ENCODE data around the gene FHOD1. TPM values are rescaled to one million over a fixed set of nuclear protein-coding genes. Genes with fewer than 3 reads are reported as not detected.

FHOD1 gene
- total and polyA plus RNA-seq, 9 of the 15 experiments (the other 6 are each of a cell fraction or from before 2014, with no cell fraction given) = 18.7 to 126 (median 32.3) TPM

- TF ChIP-seq SMAD4 (CRISPR knock-in tag; conservative IDR thresholded peaks at IDR 0.05) = peak; percentile 79; the same call in 1 of the 2 replicates
- no peak for TF ChIP-seq MYBL2 (IDR thresholded peaks at IDR 0.05; ENCODE audit: low read depth)
- TF ChIP-seq MYBL2 (CRISPR knock-in tag; IDR thresholded peaks at IDR 0.05; ENCODE audit: borderline replicate concordance) = no peak
- TF ChIP-seq PRDM10 (IDR thresholded peaks at IDR 0.05; ENCODE audit: partially characterized antibody) = peak; percentile 9
- no peak for TF ChIP-seq CC2D1A (IDR thresholded peaks at IDR 0.05)
- no peak for TF ChIP-seq HEY1 (CRISPR knock-in tag; IDR thresholded peaks at IDR 0.05; ENCODE audit: borderline replicate concordance)
- TF ChIP-seq FOXP1 (CRISPR knock-in tag; IDR thresholded peaks at IDR 0.05) = 0 out of 2 replicates have a peak, but pooled peaks have one; percentile 71
- no peak for TF ChIP-seq ESRRB (CRISPR knock-in tag; IDR thresholded peaks at IDR 0.05; ENCODE audit: borderline replicate concordance)
- no peak for TF ChIP-seq ZNF311 (CRISPR knock-in tag; IDR thresholded peaks at IDR 0.05)
- TF ChIP-seq ZNF778 (CRISPR knock-in tag; IDR thresholded peaks at IDR 0.05) = no peak
- no peak for TF ChIP-seq ZNF24 (IDR thresholded peaks at IDR 0.05)
- TF ChIP-seq ZC3H8 (IDR thresholded peaks at IDR 0.05) = no peak
- no peak for TF ChIP-seq HIVEP1 (CRISPR knock-in tag; IDR thresholded peaks at IDR 0.05)
- TF ChIP-seq, protein P1, sequence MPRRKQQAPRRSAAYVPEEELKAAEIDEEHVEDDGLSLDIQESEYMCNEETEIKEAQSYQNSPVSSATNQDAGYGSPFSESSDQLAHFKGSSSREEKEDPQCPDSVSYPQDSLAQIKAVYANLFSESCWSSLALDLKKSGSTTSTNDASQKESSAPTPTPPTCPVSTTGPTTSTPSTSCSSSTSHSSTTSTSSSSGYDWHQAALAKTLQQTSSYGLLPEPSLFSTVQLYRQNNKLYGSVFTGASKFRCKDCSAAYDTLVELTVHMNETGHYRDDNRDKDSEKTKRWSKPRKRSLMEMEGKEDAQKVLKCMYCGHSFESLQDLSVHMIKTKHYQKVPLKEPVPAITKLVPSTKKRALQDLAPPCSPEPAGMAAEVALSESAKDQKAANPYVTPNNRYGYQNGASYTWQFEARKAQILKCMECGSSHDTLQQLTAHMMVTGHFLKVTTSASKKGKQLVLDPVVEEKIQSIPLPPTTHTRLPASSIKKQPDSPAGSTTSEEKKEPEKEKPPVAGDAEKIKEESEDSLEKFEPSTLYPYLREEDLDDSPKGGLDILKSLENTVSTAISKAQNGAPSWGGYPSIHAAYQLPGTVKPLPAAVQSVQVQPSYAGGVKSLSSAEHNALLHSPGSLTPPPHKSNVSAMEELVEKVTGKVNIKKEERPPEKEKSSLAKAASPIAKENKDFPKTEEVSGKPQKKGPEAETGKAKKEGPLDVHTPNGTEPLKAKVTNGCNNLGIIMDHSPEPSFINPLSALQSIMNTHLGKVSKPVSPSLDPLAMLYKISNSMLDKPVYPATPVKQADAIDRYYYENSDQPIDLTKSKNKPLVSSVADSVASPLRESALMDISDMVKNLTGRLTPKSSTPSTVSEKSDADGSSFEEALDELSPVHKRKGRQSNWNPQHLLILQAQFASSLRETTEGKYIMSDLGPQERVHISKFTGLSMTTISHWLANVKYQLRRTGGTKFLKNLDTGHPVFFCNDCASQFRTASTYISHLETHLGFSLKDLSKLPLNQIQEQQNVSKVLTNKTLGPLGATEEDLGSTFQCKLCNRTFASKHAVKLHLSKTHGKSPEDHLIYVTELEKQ (CRISPR knock-in tag; IDR thresholded peaks at IDR 0.05) = no peak
- no peak for TF ChIP-seq HMG20A (CRISPR knock-in tag; conservative IDR thresholded peaks at IDR 0.05)
- TF ChIP-seq CREB3L1 (IDR thresholded peaks at IDR 0.05; ENCODE audit: borderline replicate concordance, low read depth) = peak; percentile 33; the same call in 1 of the 2 replicates
- TF ChIP-seq TEAD2 (tag; IDR thresholded peaks at IDR 0.05) = peak; percentile 65; the same call in 1 of the 2 replicates
- no peak for TF ChIP-seq SP2 (IDR thresholded peaks at IDR 0.05; ENCODE audit: extremely low read depth, low read depth, low read length, poor library complexity, severe bottlenecking)
- no peak for TF ChIP-seq TFAM (CRISPR knock-in tag; conservative IDR thresholded peaks at IDR 0.05)
- TF ChIP-seq SUPT5H (IDR thresholded peaks at IDR 0.05) = peak; percentile 58
These were observed 1.1 kb downstream of the FHOD1 start (continued) for GRCh38 chr16:67246081-67246755.

Measured in K562 (cell line).